ENCODE data around the gene COPZ2. TPM values are rescaled to one million over a fixed set of nuclear protein-coding genes. Genes with fewer than 3 reads are reported as not detected.
"Not testable (repeated sequence)": the region's sequence is repeated elsewhere in the genome, so short reads cannot be mapped to it uniquely, and the experiment has no call there.

The COPZ2 gene
- total and polyA plus RNA-seq, 11 donors: 13.2 to 64.3 (median 48.2) TPM

DNA sequence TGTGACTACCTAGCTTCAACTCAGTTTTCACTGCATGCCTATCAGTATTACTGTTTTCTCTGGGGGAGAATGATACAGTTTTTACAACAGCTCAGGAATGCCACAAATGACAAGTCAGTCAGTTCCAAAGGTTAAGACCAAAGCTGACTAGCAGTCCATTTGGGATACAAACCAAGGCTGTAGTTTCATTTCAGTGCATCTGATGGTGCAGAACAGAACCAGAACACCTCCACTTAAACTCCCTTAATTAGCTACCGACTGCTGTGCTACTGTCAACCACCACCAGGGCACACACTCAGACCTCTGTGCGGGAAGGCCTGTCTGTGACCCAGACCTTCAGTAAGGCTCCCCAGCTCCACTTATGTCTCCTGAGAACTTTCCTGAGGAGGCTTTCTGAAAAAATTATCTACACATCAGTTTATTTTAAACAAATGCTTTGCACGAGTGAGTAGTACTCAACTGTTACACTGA lies 30.9 kb upstream of the COPZ2 start:
- ATAC-seq: no peak
- no peak overlapping the region for H3K27ac ChIP-seq
- WGBS, 4 donors: 51 to 74% (median 63%) methylated on average over 3 of the region's 3 CpGs

DNA sequence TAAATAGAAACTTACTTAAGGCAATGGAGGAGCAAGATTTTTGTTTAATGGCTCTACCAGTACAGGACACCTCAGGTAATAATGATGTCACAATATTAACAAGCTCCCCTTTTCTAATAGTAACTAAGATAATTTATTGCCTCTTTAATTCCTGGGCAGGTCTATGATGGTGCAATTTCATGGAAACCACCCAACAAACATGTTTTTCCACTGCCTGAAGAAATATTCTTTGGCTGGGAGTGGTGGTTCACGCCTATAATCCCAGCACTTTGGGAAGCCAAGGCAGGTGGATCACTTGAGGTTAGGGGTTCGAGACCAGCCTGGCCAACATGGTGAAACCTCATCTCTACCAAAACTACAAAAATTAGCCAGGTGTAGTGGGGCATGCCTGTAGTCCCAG lies 30.2 kb upstream of the COPZ2 start:
- ATAC-seq; intact Hi-C loops (cut with DNase I); H3K27me3 ChIP-seq; DNase-seq; H3K4me3 ChIP-seq; H3K27ac ChIP-seq; H3K9me3 ChIP-seq: not testable (repeated sequence)
- 85 to 100% (median 93%) methylated on average over 2 of the region's 2 CpGs for WGBS, 4 donors
- Histone ChIP-seq H3K4me1 (peaks cover 0 to 33% (median 2%) of the 10 kb centered on the region in 12 donors), H3K36me3 (peaks cover 0 to 100% (median 96%) of the 10 kb centered on the region in 9 donors)

More for the DNA sequence above, 30.9 kb upstream of the COPZ2 start:
- no peaks in the 10 kb centered on the region for H3K27me3 ChIP-seq
- H3K4me3 ChIP-seq: no peak overlapping the region
- H3K4me1 ChIP-seq: peaks cover 0 to 30% (median 2%) of the 10 kb centered on the region in 12 donors
- DNase-seq: no peak
- H3K9me3 ChIP-seq: no peaks in the 10 kb centered on the region
- TF ChIP-seq, protein P1, sequence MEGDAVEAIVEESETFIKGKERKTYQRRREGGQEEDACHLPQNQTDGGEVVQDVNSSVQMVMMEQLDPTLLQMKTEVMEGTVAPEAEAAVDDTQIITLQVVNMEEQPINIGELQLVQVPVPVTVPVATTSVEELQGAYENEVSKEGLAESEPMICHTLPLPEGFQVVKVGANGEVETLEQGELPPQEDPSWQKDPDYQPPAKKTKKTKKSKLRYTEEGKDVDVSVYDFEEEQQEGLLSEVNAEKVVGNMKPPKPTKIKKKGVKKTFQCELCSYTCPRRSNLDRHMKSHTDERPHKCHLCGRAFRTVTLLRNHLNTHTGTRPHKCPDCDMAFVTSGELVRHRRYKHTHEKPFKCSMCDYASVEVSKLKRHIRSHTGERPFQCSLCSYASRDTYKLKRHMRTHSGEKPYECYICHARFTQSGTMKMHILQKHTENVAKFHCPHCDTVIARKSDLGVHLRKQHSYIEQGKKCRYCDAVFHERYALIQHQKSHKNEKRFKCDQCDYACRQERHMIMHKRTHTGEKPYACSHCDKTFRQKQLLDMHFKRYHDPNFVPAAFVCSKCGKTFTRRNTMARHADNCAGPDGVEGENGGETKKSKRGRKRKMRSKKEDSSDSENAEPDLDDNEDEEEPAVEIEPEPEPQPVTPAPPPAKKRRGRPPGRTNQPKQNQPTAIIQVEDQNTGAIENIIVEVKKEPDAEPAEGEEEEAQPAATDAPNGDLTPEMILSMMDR (IDR thresholded peaks at IDR 0.05): peak in 4 of 12 donors; percentile 17 to 24 (median 22)
- no peak for TF ChIP-seq POLR2A (IDR thresholded peaks at IDR 0.05)
- intact Hi-C loops (cut with DNase I): no loop called here
- H3K36me3 ChIP-seq: peaks cover 0 to 100% (median 96%) of the 10 kb centered on the region in 9 donors

DNA sequence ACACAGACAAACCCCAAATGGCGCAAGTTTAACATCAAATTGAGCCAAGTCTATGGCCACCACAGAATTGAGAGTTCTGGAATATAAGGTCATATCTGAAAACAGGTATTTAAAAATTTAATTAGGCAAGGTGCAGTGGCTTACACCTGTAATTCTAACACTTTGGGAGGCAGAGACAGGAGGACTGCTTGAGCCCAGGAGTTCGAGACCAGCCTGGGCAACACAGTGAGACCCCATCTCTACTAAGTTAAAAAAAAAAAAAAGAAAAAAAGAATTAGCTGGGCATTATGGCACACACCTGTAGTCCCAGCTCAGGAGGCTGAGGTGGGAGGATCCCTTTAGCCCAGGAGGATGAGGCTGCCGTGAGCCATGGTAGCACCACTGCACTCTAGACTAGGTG lies 29.6 kb upstream of the COPZ2 start:
- H3K36me3 ChIP-seq: peaks cover 0 to 100% (median 97%) of the 10 kb centered on the region in 9 donors
- no peak overlapping the region for H3K4me3 ChIP-seq
- no peak for ATAC-seq
- WGBS, 4 donors: 92 to 100% (median 96%) methylated on average over 3 of the region's 3 CpGs
- DNase-seq: no peak
- no peaks in the 10 kb centered on the region for H3K27me3 ChIP-seq
- peaks cover 0 to 33% (median 2%) of the 10 kb centered on the region in 12 donors for H3K4me1 ChIP-seq
- H3K9me3 ChIP-seq: no peaks in the 10 kb centered on the region
- peak overlapping the region in 2 of 12 donors; percentile 3 to 17 for H3K27ac ChIP-seq
- intact Hi-C loops (cut with DNase I): no loop called here
- TF ChIP-seq POLR2A (IDR thresholded peaks at IDR 0.05): no peak
- TF ChIP-seq, protein P1 (IDR thresholded peaks at IDR 0.05): no peak

DNA sequence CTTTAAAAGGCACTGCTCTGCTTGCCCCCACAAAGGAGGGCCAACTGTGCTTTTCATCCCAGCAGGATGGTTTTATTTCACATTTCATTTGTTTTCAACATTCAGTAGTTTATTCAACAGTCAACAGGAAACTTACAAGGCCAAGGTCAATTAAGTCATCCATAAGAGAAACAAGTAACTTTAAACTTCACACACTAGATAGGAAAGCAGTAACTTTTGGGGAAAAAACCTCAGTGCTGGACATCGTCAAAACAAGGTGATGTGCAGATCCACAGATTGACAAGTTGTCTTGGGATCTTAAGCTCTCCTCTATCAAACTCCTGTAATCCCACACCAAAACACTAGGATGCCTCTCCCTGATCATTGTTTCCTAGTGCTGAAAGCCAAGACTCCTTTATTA lies 29.1 kb upstream of the COPZ2 start:
- TF ChIP-seq POLR2A (IDR thresholded peaks at IDR 0.05): no peak
- TF ChIP-seq, protein P1 (IDR thresholded peaks at IDR 0.05): no peak
- no peak for ATAC-seq

DNA sequence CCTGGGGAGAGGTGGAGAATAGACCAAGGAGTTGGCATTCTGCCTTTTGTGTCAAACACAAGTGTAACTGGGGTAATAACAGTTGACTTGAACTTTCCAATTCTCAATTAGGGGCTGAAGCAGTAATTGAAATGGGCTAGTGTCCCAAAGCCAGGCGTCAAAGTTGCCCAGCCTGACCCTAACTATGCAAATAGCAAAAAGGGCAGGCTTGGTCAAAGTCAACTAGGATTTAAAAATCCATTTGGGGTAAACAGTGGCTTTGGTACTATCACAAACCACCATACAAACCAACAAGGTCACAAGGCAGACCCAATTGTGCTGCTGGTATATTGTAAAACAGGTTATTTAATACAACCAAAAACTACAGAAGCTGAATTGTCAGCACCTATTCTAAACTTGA lies 28.6 kb upstream of the COPZ2 start:
- TF ChIP-seq, protein P1 (IDR thresholded peaks at IDR 0.05): no peak
- TF ChIP-seq POLR2A (IDR thresholded peaks at IDR 0.05): no peak
- intact Hi-C loops (cut with DNase I): no loop called here
- Histone ChIP-seq H3K9me3 (no peaks in the 10 kb centered on the region), H3K4me1 (peaks cover 0 to 33% (median 2%) of the 10 kb centered on the region in 12 donors), H3K27ac (peak overlapping the region in 2 of 12 donors; percentile 17 to 19), H3K27me3 (no peaks in the 10 kb centered on the region), H3K4me3 (no peak overlapping the region), H3K36me3 (peaks cover 0 to 100% (median 97%) of the 10 kb centered on the region in 9 donors)
- ATAC-seq: no peak
- WGBS, 4 donors: 71 to 87% (median 83%) methylated on average over 1 of the region's 1 CpG
- no peak for DNase-seq

More for the DNA sequence above, 29.1 kb upstream of the COPZ2 start:
- H3K9me3 ChIP-seq: no peaks in the 10 kb centered on the region
- WGBS, 4 donors: 65 to 77% (median 72%) methylated on average over 1 of the region's 1 CpG
- peak overlapping the region in 3 of 12 donors; percentile 3 to 19 (median 17) for H3K27ac ChIP-seq
- intact Hi-C loops (cut with DNase I): no loop called here
- H3K4me1 ChIP-seq: peaks cover 0 to 33% (median 2%) of the 10 kb centered on the region in 12 donors
- no peak overlapping the region for H3K4me3 ChIP-seq
- no peak for DNase-seq
- H3K36me3 ChIP-seq: peaks cover 0 to 100% (median 97%) of the 10 kb centered on the region in 9 donors
- no peaks in the 10 kb centered on the region for H3K27me3 ChIP-seq
